PC-3 (cell line): ENCODE data around the gene TMEM178B.

Source experiments
- CTCF ChIP-seq: fragments of 300-600 bp; sonication (generic); conservative IDR thresholded peaks from 2 replicates; pipeline ENCODE4 v1.5.1; 2017; ENCODE audit warnings: antibody characterized with exemption, low read depth, mild to moderate bottlenecking, low read length
- EZH2 ChIP-seq: fragments of 300-600 bp; sonication (generic); IDR thresholded peaks from one replicate; pipeline ENCODE4 v1.6.1; 2017; ENCODE audit warnings: antibody characterized with exemption, mild to moderate bottlenecking, low read length; ENCODE audit not compliant: unreplicated experiment
- EZH2phosphoT487 ChIP-seq: fragments of 300-600 bp; sonication (generic); IDR thresholded peaks from 2 replicates; pipeline ENCODE4 v1.6.1; 2018; ENCODE audit warnings: mild to moderate bottlenecking, antibody characterized with exemption, low read length, borderline replicate concordance

- no peak for TF ChIP-seq EZH2
- TF ChIP-seq CTCF: no peak
- no peak for TF ChIP-seq EZH2phosphoT487
Measured at GRCh38 chr7:141354251-141354650, 280.4 kb downstream of the TMEM178B start.
